H1 (cell line): ENCODE data around the gene FKBP8. TPM values are rescaled to one million over a fixed set of nuclear protein-coding genes. Genes with fewer than 3 reads are reported as not detected.

Source experiments
- CTCF ChIA-PET: fragments of 300-600 bp; sonication (Branson Sonifier 250); formaldehyde crosslinking; loops from one replicate; lab custom pipeline; 2021; ENCODE audit not compliant: partially characterized antibody; lab: Charles Lee
- POLR2A ChIA-PET: fragments of 300-600 bp; sonication (Branson Sonifier 250); formaldehyde crosslinking; loops from one replicate; lab custom pipeline; 2021; ENCODE audit warnings: inconsistent platforms; ENCODE audit not compliant: partially characterized antibody; lab: Charles Lee
- DNase-seq, 2 experiments: peaks; one replicate each; pipeline versions ENCODE4 v3.0.0 to v3.0.0-alpha.2; 2010 to 2022; ENCODE audit warnings: low spot score in 2 of 2, low read depth in 1 of 2, mixed read lengths in 1 of 2
- FAIRE-seq: peaks from 2 replicates; lab custom pipeline; 2011; peaks lifted over from hg19 to GRCh38; lab: Jason Lieb, UNC
- H2AFZ ChIP-seq: 2 replicates; pipeline ENCODE4 v1.8.1; 2012; ENCODE audit warnings: low read length, inconsistent platforms
- H2AK5ac ChIP-seq: 2 replicates; pipeline ENCODE4 v1.6.1; 2013; ENCODE audit warnings: low read depth, low read length
- H2BK120ac ChIP-seq: replicated peaks from 2 replicates; pipeline ENCODE3; 2013; ENCODE audit warnings: low read depth, low read length, inconsistent platforms
- H2BK12ac ChIP-seq: 2 replicates; pipeline ENCODE4 v1.6.1; 2013; ENCODE audit warnings: low read depth, low read length
- H2BK15ac ChIP-seq: 2 replicates; pipeline ENCODE4 v1.6.1; 2013; ENCODE audit warnings: low read length
- H2BK20ac ChIP-seq: 2 replicates; pipeline ENCODE4 v1.6.1; 2013; ENCODE audit warnings: low read length
- H2BK5ac ChIP-seq: 2 replicates; pipeline ENCODE4 v1.6.1; 2013; ENCODE audit warnings: low read depth, low read length
- H3K14ac ChIP-seq: 2 replicates; pipeline ENCODE4 v1.6.1; 2013; ENCODE audit warnings: inconsistent platforms; ENCODE audit not compliant: insufficient read length
- H3K18ac ChIP-seq: 2 replicates; pipeline ENCODE4 v1.6.1; 2013; ENCODE audit warnings: low read length; ENCODE audit errors: extremely low read depth
- H3K23ac ChIP-seq: 2 replicates; pipeline ENCODE4 v1.6.1; 2013; ENCODE audit warnings: inconsistent platforms; ENCODE audit not compliant: insufficient read length
- H3K23me2 ChIP-seq: 2 replicates; pipeline ENCODE4 v1.6.1; 2013; ENCODE audit warnings: low read depth, low read length
- H3K27ac ChIP-seq: 2 replicates; pipeline ENCODE4 v1.6.1; 2011; ENCODE audit warnings: low read depth, low read length, inconsistent platforms
- H3K27me3 ChIP-seq, 4 experiments: replicated peaks in 1 of 4; 1 replicate in 1 of 4; 2 replicates in 3 of 4; pipeline versions ENCODE4 v1.6.1 to v1.8.1; 2011 to 2013; ENCODE audit warnings: low read length in 3 of 4, mild to moderate bottlenecking in 3 of 4, inconsistent platforms in 2 of 4, mixed read lengths in 2 of 4, moderate library complexity in 1 of 4; ENCODE audit not compliant: control insufficient read depth in 3 of 4, insufficient read depth in 3 of 4; ENCODE audit errors: extremely low read depth in 1 of 4
- H3K36me3 ChIP-seq, 4 experiments: 2 replicates each; pipeline versions ENCODE4 v1.6.1 to v1.8.1; 2011 to 2013; ENCODE audit warnings: mild to moderate bottlenecking in 4 of 4, low read length in 3 of 4, moderate library complexity in 2 of 4, control low read depth in 1 of 4, inconsistent platforms in 1 of 4; ENCODE audit not compliant: insufficient read depth in 4 of 4, control insufficient read depth in 2 of 4
- H3K4ac ChIP-seq: replicated peaks from 2 replicates; pipeline ENCODE3; 2013; ENCODE audit warnings: low read length, low read depth, mixed read lengths, inconsistent platforms; ENCODE audit not compliant: insufficient read length
- H3K4me1 ChIP-seq, 4 experiments: replicated peaks in 1 of 4; 1 replicate in 1 of 4; 2 replicates in 3 of 4; pipeline versions ENCODE4 v1.6.1 to v1.8.1; 2011 to 2013; ENCODE audit warnings: low read length in 3 of 4, inconsistent platforms in 2 of 4, mixed read lengths in 1 of 4; ENCODE audit not compliant: insufficient read depth in 4 of 4, control insufficient read depth in 3 of 4
- H3K4me2 ChIP-seq, 2 experiments: 2 replicates each; pipeline versions ENCODE4 v1.6.1 to v1.8.1; 2011 to 2013; ENCODE audit warnings: low read depth in 2 of 2, low read length in 2 of 2, control low read depth in 1 of 2, inconsistent platforms in 1 of 2, mild to moderate bottlenecking in 1 of 2; ENCODE audit not compliant: insufficient read depth in 1 of 2
- H3K4me3 ChIP-seq, 4 experiments: fragments of 200-600, 300-600 bp in 1 of 4; sonication (generic), shearing (Covaris generic), sonication (Bioruptor Twin) in 1 of 4; 2 replicates each; pipeline versions ENCODE4 v1.5.1 to v1.8.1; 2011 to 2016; ENCODE audit warnings: low read length in 4 of 4, low read depth in 3 of 4, control low read depth in 2 of 4, inconsistent platforms in 2 of 4, mild to moderate bottlenecking in 2 of 4, mixed read lengths in 1 of 4, moderate library complexity in 1 of 4; ENCODE audit not compliant: insufficient read depth in 2 of 4; ENCODE audit errors: extremely low read depth in 1 of 4
- H3K56ac ChIP-seq: replicated peaks from 2 replicates; pipeline ENCODE3; 2013; ENCODE audit warnings: low read depth, mild to moderate bottlenecking, mixed read lengths, low read length, inconsistent platforms; ENCODE audit not compliant: insufficient read length
- H3K79me1 ChIP-seq: 2 replicates; pipeline ENCODE4 v1.6.1; 2013; ENCODE audit warnings: low read depth, low read length, control low read depth
- H3K79me2 ChIP-seq, 2 experiments: 2 replicates each; pipeline versions ENCODE4 v1.6.1 to v1.8.1; 2012 to 2013; ENCODE audit warnings: low read length in 2 of 2, mild to moderate bottlenecking in 2 of 2, inconsistent platforms in 1 of 2; ENCODE audit not compliant: insufficient read depth in 2 of 2, control insufficient read depth in 1 of 2
- H3K9ac ChIP-seq, 4 experiments: replicated peaks in 1 of 4; 1 replicate in 1 of 4; 2 replicates in 3 of 4; pipeline versions ENCODE4 v1.6.1 to v1.8.1; 2011 to 2013; ENCODE audit warnings: low read depth in 3 of 4, low read length in 3 of 4, control low read depth in 2 of 4, mild to moderate bottlenecking in 2 of 4, moderate library complexity in 2 of 4, inconsistent platforms in 1 of 4; ENCODE audit errors: extremely low read depth in 1 of 4
- H3K9me3 ChIP-seq, 2 experiments: 2 replicates each; pipeline versions ENCODE4 v1.6.1 to v1.8.1; 2012 to 2013; ENCODE audit warnings: mild to moderate bottlenecking in 2 of 2, moderate library complexity in 2 of 2, control low read depth in 1 of 2, inconsistent platforms in 1 of 2, low read depth in 1 of 2, low read length in 1 of 2, mixed read lengths in 1 of 2; ENCODE audit not compliant: insufficient read depth in 2 of 2
- H4K20me1 ChIP-seq, 2 experiments: replicated peaks in 1 of 2; 2 replicates each; pipeline versions ENCODE3 to v1.8.1; 2011 to 2013; ENCODE audit warnings: inconsistent platforms in 2 of 2, low read length in 2 of 2, mild to moderate bottlenecking in 1 of 2; ENCODE audit not compliant: insufficient read depth in 2 of 2, control insufficient read depth in 1 of 2
- H4K5ac ChIP-seq: 2 replicates; pipeline ENCODE4 v1.6.1; 2013; ENCODE audit warnings: low read length, low read depth, mixed read lengths, inconsistent platforms; ENCODE audit not compliant: insufficient read length
- H4K8ac ChIP-seq: 2 replicates; pipeline ENCODE4 v1.8.0; 2013; ENCODE audit warnings: mild to moderate bottlenecking, moderate library complexity, low read length, inconsistent platforms; ENCODE audit not compliant: insufficient read depth; ENCODE audit errors: extremely low read depth
- H4K91ac ChIP-seq: replicated peaks from 2 replicates; pipeline ENCODE3; 2013; ENCODE audit warnings: low read length, mixed read lengths, inconsistent platforms; ENCODE audit not compliant: insufficient read length
- BACH1 ChIP-seq: IDR thresholded peaks from 2 replicates; pipeline ENCODE4 v1.6.1; 2012; ENCODE audit warnings: low read length, improper control_type of control experiment
- BCL11A ChIP-seq, 2 experiments: IDR thresholded peaks; one replicate each; pipeline ENCODE4 v1.6.1; 2011; ENCODE audit warnings: low read depth in 2 of 2, low read length in 2 of 2, mild to moderate bottlenecking in 2 of 2
- BRCA1 ChIP-seq: IDR thresholded peaks from 2 replicates; pipeline ENCODE4 v1.6.1; 2012; ENCODE audit warnings: low read depth, low read length, improper control_type of control experiment
- HDAC2 ChIP-seq, 2 experiments: fragments of 300-600 bp in 1 of 2; sonication (generic) in 1 of 2; IDR thresholded peaks; 2 replicates each; pipeline ENCODE4 v1.6.1; 2011 to 2012; ENCODE audit warnings: low read depth in 2 of 2, low read length in 2 of 2, mild to moderate bottlenecking in 2 of 2, moderate library complexity in 2 of 2, borderline replicate concordance in 1 of 2, inconsistent platforms in 1 of 2
- POLR2A ChIP-seq, 2 experiments: IDR thresholded peaks; 1 replicate in 1 of 2; 2 replicates in 1 of 2; pipeline ENCODE4 v1.6.1; 2011; ENCODE audit warnings: low read depth in 2 of 2, low read length in 2 of 2, mild to moderate bottlenecking in 2 of 2; ENCODE audit errors: control extremely low read depth in 1 of 2
- POLR2AphosphoS5 ChIP-seq: IDR thresholded peaks from 2 replicates; pipeline ENCODE4 v1.6.1; 2011; ENCODE audit warnings: low read depth, low read length
- RAD21 ChIP-seq, 2 experiments: IDR thresholded peaks in 1 of 2; conservative IDR thresholded peaks in 1 of 2; 2 replicates each; pipeline ENCODE4 v1.6.1; 2011; ENCODE audit warnings: low read depth in 2 of 2, low read length in 2 of 2, improper control_type of control experiment in 1 of 2, inconsistent platforms in 1 of 2, mild to moderate bottlenecking in 1 of 2, moderate library complexity in 1 of 2
- SP1 ChIP-seq: IDR thresholded peaks from 2 replicates; pipeline ENCODE4 v1.6.1; 2011; ENCODE audit warnings: low read depth, low read length
- SP2 ChIP-seq: IDR thresholded peaks from 2 replicates; pipeline ENCODE4 v1.6.1; 2012; ENCODE audit warnings: mild to moderate bottlenecking, low read length, inconsistent platforms
- TBP ChIP-seq: IDR thresholded peaks from 2 replicates; pipeline ENCODE4 v1.6.1; 2011; ENCODE audit warnings: low read depth, low read length, improper control_type of control experiment
- whole genome bisulfite sequencing, 2 experiments: shearing (Covaris generic) in 1 of 2; methylation state at CpG; one replicate each; pipeline versions ENCODE4 v1.1.6 to v1.1.7; 2013 to 2015; ENCODE audit warnings: low lambda C conversion rate in 2 of 2, mixed read lengths in 2 of 2, inconsistent platforms in 1 of 2, low coverage in 1 of 2, missing lambda C conversion rate in 1 of 2; ENCODE audit not compliant: insufficient replicate concordance in 2 of 2, insufficient coverage in 1 of 2, insufficient read length in 1 of 2; ENCODE audit errors: extremely low coverage in 1 of 2, missing lambda C conversion rate in 1 of 2; 5-methylcytosine and 5-hydroxymethylcytosine counted together
- polyA plus RNA-seq, 7 experiments: library from polyadenylated mRNA; depleted of rRNA in 3 of 7; stranded (reverse) in 5 of 7; unstranded in 2 of 7; fragments of >200 nt in 5 of 7; fragments of 200-250 nt in 2 of 7; gene quantifications; 1 replicate in 5 of 7; 2 replicates in 1 of 7; 4 replicates in 1 of 7; pipeline versions ENCODE4 v1.2.1 to v1.2.3, GENCODE V29; 2011 to 2013; ENCODE audit warnings: missing spikeins in 2 of 7, mixed read lengths in 2 of 7
- total RNA-seq: library from RNA; stranded (reverse); fragmentation: NEBNext Ultra II Directional; extraction: Animal tissue kit (Norgen Biotek cat#: 25700); gene quantifications from 2 replicates; pipeline ENCODE4 v1.2.1, GENCODE V29; 2021

Gene FKBP8
- total and polyA plus RNA-seq, 2 of the 8 experiments (the other 6 are each of a cell fraction or from before 2014, with no cell fraction given): 264 to 309 TPM

GRCh38 chr19:18590273-18591272 is 47.2 kb upstream of the FKBP8 start:
- peak overlapping the region; percentile 69 for H4K91ac ChIP-seq
- peak; percentile 75 for FAIRE-seq
- H2AK5ac ChIP-seq: 0 out of 2 replicates have a peak overlapping the region, but pooled peaks have one; percentile 18
- peaks cover 0 to 3% of the 10 kb centered on the region in 2 experiments for H4K20me1 ChIP-seq
- H3K4ac ChIP-seq: peak overlapping the region; percentile 94
- H3K4me3 ChIP-seq: peak overlapping the region; percentile 78 to 91 (median 84); a peak in 7 of 8 replicates
- no peaks in the 10 kb centered on the region for H3K79me2 ChIP-seq
- H3K23ac ChIP-seq: no peak overlapping the region
- POLR2A ChIA-PET: interaction anchor here (0.8 to 10.3 kb wide), 22 partner anchors 8 to 159 kb away, joined by 3 to 112 read pairs (median 5); partner anchors contain the start of genes CRLF1, ISYNA1, TMEM59L and UBA52
- H2BK120ac ChIP-seq: no peak overlapping the region
- peak overlapping the region; percentile 77; the same call in 1 of the 2 replicates for H2BK12ac ChIP-seq
- no peak overlapping the region; the same call in 1 of the 2 replicates for H4K8ac ChIP-seq
- H3K4me1 ChIP-seq: peaks cover 2 to 28% (median 20%) of the 10 kb centered on the region in 4 experiments
- DNase-seq: peak; percentile 93 to 94
- 27% methylated on average over 40 of the region's 40 CpGs; no CpG with 5 or more reads in 1 of the 2 experiments for WGBS, 2 experiments
- peaks cover 17% of the 10 kb centered on the region for H3K23me2 ChIP-seq
- peak overlapping the region; percentile 75 to 95 for H3K4me2 ChIP-seq
- H3K14ac ChIP-seq: no peak overlapping the region
- no peaks in the 10 kb centered on the region for H3K9me3 ChIP-seq
- H3K9ac ChIP-seq: peak overlapping the region in 3 of 4 experiments; percentile 22 to 89 (median 88); a peak in 5 of 7 replicates
- H3K36me3 ChIP-seq: no peaks in the 10 kb centered on the region
- no peak overlapping the region for H2BK20ac ChIP-seq
- H2BK5ac ChIP-seq: peak overlapping the region; percentile 91
- H2BK15ac ChIP-seq: peak overlapping the region; percentile 65; the same call in 1 of the 2 replicates
- H2AFZ ChIP-seq: no peak overlapping the region
- CTCF ChIA-PET: interaction anchor here (0.6 to 12.5 kb wide), 28 partner anchors 9 to 1686 kb away, joined by 3 to 139 read pairs (median 3); partner anchors contain the start of genes FKBP8 and UBA52
- peaks cover 0 to 5% (median 2%) of the 10 kb centered on the region in 4 experiments; a peak in 4 of 7 replicates for H3K27me3 ChIP-seq
- no peak overlapping the region for H3K56ac ChIP-seq
- H4K5ac ChIP-seq: peak overlapping the region; percentile 47
- no peaks in the 10 kb centered on the region for H3K79me1 ChIP-seq
- H3K27ac ChIP-seq: peak overlapping the region; percentile 24; the same call in 1 of the 2 replicates
- H3K18ac ChIP-seq: peak overlapping the region; percentile 54; the same call in 1 of the 2 replicates
- TF ChIP-seq BRCA1 (no peak), RAD21 (IDR thresholded peaks at IDR 0.05 in 1 of 2, conservative IDR thresholded peaks at IDR 0.05 in 1 of 2; ENCODE audit: low read depth in 2 of 2, low read length in 2 of 2) (peak; percentile 29 to 55; a peak in 3 of 4 replicates), POLR2AphosphoS5 (peak; percentile 62), BCL11A (IDR thresholded peaks at IDR 0.05; ENCODE audit: low read depth in 2 of 2, low read length in 2 of 2) (no peak), BACH1 (peak; percentile 19; the same call in 1 of the 2 replicates), SP2 (no peak), POLR2A (IDR thresholded peaks at IDR 0.05; ENCODE audit: control extremely low read depth in 1 of 2, low read depth in 2 of 2, low read length in 2 of 2) (peak; percentile 71 to 72), TBP (peak; percentile 85), SP1 (peak; percentile 67; the same call in 1 of the 2 replicates), HDAC2 (IDR thresholded peaks at IDR 0.05; ENCODE audit: borderline replicate concordance in 1 of 2, low read depth in 2 of 2, low read length in 2 of 2) (peak; percentile 58 to 59; a peak in 1 of 4 replicates)
